K562 (cell line): Measurements from ENCODE around the gene MALRD1. TPM values are rescaled to one million over a fixed set of nuclear protein-coding genes. Genes with fewer than 3 reads are reported as not detected.

Experiments
- ATAC-seq: fragments of 200-7000 bp; cut with Tn5 transposase; 3 replicates; pipeline ENCODE4 v1.9.1; 2020; ENCODE audit warnings: moderate library complexity
- BruUV-seq: library from RNA; stranded (reverse); fragments of 400-500 nt; replicated peaks from 2 replicates; lab custom pipeline; 2021; lab: Mats Ljungman, UMichigan
- CTCF ChIA-PET: fragments of 300-600 bp; formaldehyde crosslinking; extraction: SDS; loops from one replicate; lab custom pipeline; 2021; ENCODE audit warnings: low intra/inter-chr PET ratio; lab: Yijun Ruan, JAX
- POLR2A ChIA-PET: fragments of 300-600, 350-650 bp; sonication (Branson Sonifier 250); formaldehyde crosslinking; extraction: SDS; loops from one replicate; lab custom pipeline; 2021; ENCODE audit warnings: antibody characterized with exemption, inconsistent platforms; lab: Yijun Ruan, JAX
- DNase-seq, 4 experiments: peaks; one replicate each; pipeline versions ENCODE4 v3.0.0 to v3.0.0-alpha.2; 2011 to 2018; ENCODE audit warnings: low spot score in 3 of 4, mixed read lengths in 3 of 4; ENCODE audit errors: extremely low read depth in 1 of 4
- FAIRE-seq: peaks from 2 replicates; lab custom pipeline; 2011; peaks lifted over from hg19 to GRCh38; lab: Jason Lieb, UNC
- H2AFZ ChIP-seq: 2 replicates; pipeline ENCODE4 v1.6.0; 2011; ENCODE audit warnings: low read depth, low read length, control low read depth, inconsistent platforms
- H3K27ac ChIP-seq: fragments of 200-600 bp; 3 replicates; pipeline ENCODE4 v1.8.0; 2011; ENCODE audit warnings: low read depth, mild to moderate bottlenecking, control low read depth, inconsistent platforms, low read length, moderate library complexity, mixed read lengths; ENCODE audit errors: extremely low read depth
- H3K27me3 ChIP-seq, 2 experiments: fragments of 300-600 bp in 1 of 2; 2 replicates in 1 of 2; 3 replicates in 1 of 2; pipeline versions ENCODE4 v1.6.0 to v1.8.0; 2011; ENCODE audit warnings: inconsistent platforms in 2 of 2, low read length in 2 of 2, mild to moderate bottlenecking in 1 of 2, mixed read lengths in 1 of 2, moderate library complexity in 1 of 2; ENCODE audit not compliant: control insufficient read depth in 2 of 2, insufficient read depth in 2 of 2
- H3K36me3 ChIP-seq: fragments of 300-600 bp; 3 replicates; pipeline ENCODE4 v1.8.0; 2011; ENCODE audit warnings: mild to moderate bottlenecking, low read length, inconsistent platforms; ENCODE audit not compliant: control insufficient read depth, insufficient read depth
- H3K4me1 ChIP-seq, 2 experiments: fragments of 200-600 bp in 1 of 2; replicated peaks in 1 of 2; 2 replicates in 1 of 2; 3 replicates in 1 of 2; pipeline versions ENCODE4 v1.5.1 to v1.8.0; 2011; ENCODE audit warnings: inconsistent platforms in 2 of 2, low read length in 2 of 2, mild to moderate bottlenecking in 1 of 2, mixed read lengths in 1 of 2, moderate library complexity in 1 of 2; ENCODE audit not compliant: control insufficient read depth in 2 of 2, insufficient read depth in 2 of 2
- H3K4me2 ChIP-seq: 2 replicates; pipeline ENCODE4 v1.6.1; 2011; ENCODE audit warnings: low read length, control low read depth, inconsistent platforms, mixed read lengths; ENCODE audit not compliant: insufficient read depth
- H3K4me3 ChIP-seq: fragments of 200-600 bp; sonication (generic), shearing (Covaris generic); 2 replicates; pipeline ENCODE4 v1.5.1; 2016; ENCODE audit warnings: control low read depth, inconsistent platforms
- H3K79me2 ChIP-seq: fragments of 200-600 bp; 3 replicates; pipeline ENCODE4 v1.8.0; 2011; ENCODE audit warnings: low read length, inconsistent platforms; ENCODE audit not compliant: control insufficient read depth, insufficient read depth
- H3K9ac ChIP-seq, 2 experiments: 2 replicates each; pipeline versions ENCODE4 v1.6.0 to v1.6.1; 2011; ENCODE audit warnings: low read depth in 2 of 2, low read length in 2 of 2, control low read depth in 1 of 2, inconsistent platforms in 1 of 2, mild to moderate bottlenecking in 1 of 2, mixed read lengths in 1 of 2; ENCODE audit not compliant: insufficient read depth in 1 of 2
- H3K9me1 ChIP-seq: one replicate; pipeline ENCODE4 v1.6.0; 2011; ENCODE audit warnings: inconsistent platforms, mild to moderate bottlenecking, low read length, moderate library complexity; ENCODE audit not compliant: control insufficient read depth, insufficient read depth
- H3K9me3 ChIP-seq: replicated peaks from 2 replicates; pipeline ENCODE4 v1.5.1; 2011; ENCODE audit warnings: low read depth, low read length, inconsistent platforms; ENCODE audit not compliant: control insufficient read depth, insufficient read depth
- H4K20me1 ChIP-seq: replicated peaks from 2 replicates; pipeline ENCODE4 v1.6.1; 2011; ENCODE audit warnings: low read length, inconsistent platforms, mixed read lengths; ENCODE audit not compliant: control insufficient read depth, insufficient read depth
- CREB5 ChIP-seq: fragments of 250-450 bp; sonication (Bioruptor Pico); IDR thresholded peaks from 2 replicates; pipeline ENCODE4 v1.5.0; 2020; ENCODE audit warnings: mild to moderate bottlenecking
- ETS2 ChIP-seq: IDR thresholded peaks from 2 replicates; pipeline ENCODE4 v1.6.1; 2016; ENCODE audit warnings: borderline replicate concordance, missing genetic modification characterization, mild to moderate bottlenecking, moderate library complexity, missing compliant biosample characterization; ENCODE audit not compliant: poor library complexity, severe bottlenecking
- POLR2B ChIP-seq: fragments of 450-650 bp; IDR thresholded peaks from 2 replicates; pipeline ENCODE4 v1.6.1; 2018; ENCODE audit warnings: low read depth; ENCODE audit not compliant: partially characterized antibody
- PTRF ChIP-seq: fragments of 450-650 bp; IDR thresholded peaks from 2 replicates; pipeline ENCODE4 v1.6.1; 2016; ENCODE audit warnings: mild to moderate bottlenecking, missing genetic modification characterization, missing compliant biosample characterization
- SOX6 ChIP-seq: fragments of 450-650 bp; IDR thresholded peaks from 2 replicates; pipeline ENCODE4 v1.6.1; 2014; ENCODE audit warnings: mild to moderate bottlenecking
- TGIF2 ChIP-seq: sonication (generic); formaldehyde crosslinking; IDR thresholded peaks from 2 replicates; pipeline ENCODE4 v1.8.1; 2022; ENCODE audit warnings: mild to moderate bottlenecking, missing genetic modification reagents, moderate library complexity
- U2AF2 ChIP-seq: fragments of 200-400 bp; formaldehyde crosslinking; optimal IDR thresholded peaks from 2 replicates; pipeline ENCODE3; 2017; ENCODE audit warnings: low read depth, mild to moderate bottlenecking, low read length
- ZNF174 ChIP-seq: fragments of 250-450 bp; sonication (Bioruptor Pico); IDR thresholded peaks from 2 replicates; pipeline ENCODE4 v1.4.0; 2020; ENCODE audit warnings: mild to moderate bottlenecking
- whole genome bisulfite sequencing: fragments of 100-300 bp; shearing (Covaris generic); methylation state at CpG from one replicate; pipeline ENCODE4 v1.1.6; 2016; ENCODE audit warnings: low coverage, mixed read lengths; ENCODE audit not compliant: insufficient coverage; ENCODE audit errors: missing lambda C conversion rate; 5-methylcytosine and 5-hydroxymethylcytosine counted together
- in situ Hi-C: fragments of 300-500 bp; cut with MboI; formaldehyde crosslinking; loops from 4 replicates; pipeline ENCODE4 v1.15.0; 2018; ENCODE audit warnings: inconsistent platforms, mixed read lengths
- intact Hi-C: fragments of 100-400 bp; cut with micrococcal nuclease; formaldehyde crosslinking; loops from 2 replicates; pipeline ENCODE4 v1.14.2; 2022
- polyA plus RNA-seq, 8 experiments: library from polyadenylated mRNA; depleted of rRNA in 4 of 8; stranded (reverse) in 5 of 8; unstranded in 3 of 8; fragments of >200 nt; fragmentation: Nextera tagmentation in 2 of 8; fragmentation: Illumina TruSeq in 1 of 8; extraction: Ambion mirVana in 2 of 8; extraction: Trizol in 1 of 8; gene quantifications; 2 replicates each; pipeline versions ENCODE4 v1.2.1 to v1.2.3, GENCODE V29; 2011 to 2014; ENCODE audit warnings: inconsistent platforms in 1 of 8, missing spikeins in 1 of 8
- total RNA-seq, 7 experiments: library from RNA; depleted of rRNA in 6 of 7; stranded (reverse); fragments of >200 nt in 6 of 7; fragmentation: Illumina TruSeq in 2 of 7; extraction: Trizol in 2 of 7; gene quantifications; 2 replicates each; pipeline versions ENCODE4 v1.2.1 to v1.2.3, GENCODE V29; 2011 to 2021; ENCODE audit warnings: low replicate concordance in 1 of 7
- TF ChIP-seq, protein P1 (sequence below): fragments of 250-450 bp; sonication (Bioruptor Pico); IDR thresholded peaks from 2 replicates; pipeline ENCODE4 v1.4.0; 2020; ENCODE audit warnings: mild to moderate bottlenecking
- TF ChIP-seq, protein P2 (sequence below): fragments of 250-450 bp; sonication (Bioruptor Pico); IDR thresholded peaks from 2 replicates; pipeline ENCODE4 v1.8.0; 2022; ENCODE audit warnings: inconsistent platforms
- TF ChIP-seq, protein P3 (sequence below): sonication (generic); formaldehyde crosslinking; IDR thresholded peaks from 2 replicates; pipeline ENCODE4 v1.8.1; 2023; ENCODE audit warnings: mild to moderate bottlenecking, missing genetic modification reagents

Gene MALRD1
- total and polyA plus RNA-seq, 9 of the 15 experiments (the other 6 are each of a cell fraction or from before 2014, with no cell fraction given): not detected

- TF ChIP-seq, protein P1, sequence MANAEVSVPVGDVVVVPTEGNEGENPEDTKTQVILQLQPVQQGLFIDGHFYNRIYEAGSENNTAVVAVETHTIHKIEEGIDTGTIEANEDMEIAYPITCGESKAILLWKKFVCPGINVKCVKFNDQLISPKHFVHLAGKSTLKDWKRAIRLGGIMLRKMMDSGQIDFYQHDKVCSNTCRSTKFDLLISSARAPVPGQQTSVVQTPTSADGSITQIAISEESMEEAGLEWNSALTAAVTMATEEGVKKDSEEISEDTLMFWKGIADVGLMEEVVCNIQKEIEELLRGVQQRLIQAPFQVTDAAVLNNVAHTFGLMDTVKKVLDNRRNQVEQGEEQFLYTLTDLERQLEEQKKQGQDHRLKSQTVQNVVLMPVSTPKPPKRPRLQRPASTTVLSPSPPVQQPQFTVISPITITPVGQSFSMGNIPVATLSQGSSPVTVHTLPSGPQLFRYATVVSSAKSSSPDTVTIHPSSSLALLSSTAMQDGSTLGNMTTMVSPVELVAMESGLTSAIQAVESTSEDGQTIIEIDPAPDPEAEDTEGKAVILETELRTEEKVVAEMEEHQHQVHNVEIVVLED (CRISPR knock-in tag): no peak
- TF ChIP-seq U2AF2 (no peak), ZNF174 (CRISPR knock-in tag) (no peak)
- TF ChIP-seq, all 486 proteins: peak for 0
Measured at GRCh38 chr10:19704544-19704943, 655.9 kb downstream of the MALRD1 start (continued).

DNA sequence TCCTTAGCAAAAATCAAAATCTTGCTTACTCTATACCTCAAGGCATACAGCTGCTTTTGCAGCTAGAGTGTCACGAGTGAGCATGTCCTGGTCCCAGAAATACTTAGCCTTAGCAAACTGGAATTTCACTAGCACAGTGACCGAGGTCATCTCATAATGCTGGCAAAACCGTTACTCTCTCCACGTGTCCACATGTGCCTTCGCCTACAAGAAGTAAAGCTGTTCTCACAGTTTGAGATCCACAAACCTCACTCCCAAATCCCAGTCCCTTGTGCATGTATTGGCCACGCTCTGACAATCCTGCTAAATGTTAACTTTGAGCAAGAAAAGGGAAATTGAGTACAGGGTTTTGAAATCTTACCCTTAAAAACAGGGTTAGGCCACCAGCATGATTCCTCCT is 656.6 kb downstream of the MALRD1 start:
- Histone ChIP-seq H3K4me3 (no peak overlapping the region), H3K4me2 (no peak overlapping the region), H3K9ac (no peak overlapping the region), H3K27ac (no peak overlapping the region), H3K9me1 (no peaks in the 10 kb centered on the region), H3K9me3 (no peaks in the 10 kb centered on the region), H3K79me2 (no peaks in the 10 kb centered on the region), H4K20me1 (no peaks in the 10 kb centered on the region), H3K27me3 (no peaks in the 10 kb centered on the region), H3K4me1 (no peaks in the 10 kb centered on the region), H3K36me3 (no peaks in the 10 kb centered on the region), H2AFZ (no peak overlapping the region)
- no peak for ATAC-seq
- FAIRE-seq: no peak
- 0% methylated on average over 6 of the region's 6 CpGs for WGBS
- CTCF ChIA-PET: no interaction called here
- TF ChIP-seq PTRF (tag) (no peak), CREB5 (CRISPR knock-in tag) (no peak), SOX6 (no peak), ETS2 (no peak), POLR2B (no peak), TGIF2 (CRISPR knock-in tag) (no peak)
- TF ChIP-seq, protein P2, sequence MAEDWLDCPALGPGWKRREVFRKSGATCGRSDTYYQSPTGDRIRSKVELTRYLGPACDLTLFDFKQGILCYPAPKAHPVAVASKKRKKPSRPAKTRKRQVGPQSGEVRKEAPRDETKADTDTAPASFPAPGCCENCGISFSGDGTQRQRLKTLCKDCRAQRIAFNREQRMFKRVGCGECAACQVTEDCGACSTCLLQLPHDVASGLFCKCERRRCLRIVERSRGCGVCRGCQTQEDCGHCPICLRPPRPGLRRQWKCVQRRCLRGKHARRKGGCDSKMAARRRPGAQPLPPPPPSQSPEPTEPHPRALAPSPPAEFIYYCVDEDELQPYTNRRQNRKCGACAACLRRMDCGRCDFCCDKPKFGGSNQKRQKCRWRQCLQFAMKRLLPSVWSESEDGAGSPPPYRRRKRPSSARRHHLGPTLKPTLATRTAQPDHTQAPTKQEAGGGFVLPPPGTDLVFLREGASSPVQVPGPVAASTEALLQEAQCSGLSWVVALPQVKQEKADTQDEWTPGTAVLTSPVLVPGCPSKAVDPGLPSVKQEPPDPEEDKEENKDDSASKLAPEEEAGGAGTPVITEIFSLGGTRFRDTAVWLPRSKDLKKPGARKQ: no peak
- TF ChIP-seq, protein P3, sequence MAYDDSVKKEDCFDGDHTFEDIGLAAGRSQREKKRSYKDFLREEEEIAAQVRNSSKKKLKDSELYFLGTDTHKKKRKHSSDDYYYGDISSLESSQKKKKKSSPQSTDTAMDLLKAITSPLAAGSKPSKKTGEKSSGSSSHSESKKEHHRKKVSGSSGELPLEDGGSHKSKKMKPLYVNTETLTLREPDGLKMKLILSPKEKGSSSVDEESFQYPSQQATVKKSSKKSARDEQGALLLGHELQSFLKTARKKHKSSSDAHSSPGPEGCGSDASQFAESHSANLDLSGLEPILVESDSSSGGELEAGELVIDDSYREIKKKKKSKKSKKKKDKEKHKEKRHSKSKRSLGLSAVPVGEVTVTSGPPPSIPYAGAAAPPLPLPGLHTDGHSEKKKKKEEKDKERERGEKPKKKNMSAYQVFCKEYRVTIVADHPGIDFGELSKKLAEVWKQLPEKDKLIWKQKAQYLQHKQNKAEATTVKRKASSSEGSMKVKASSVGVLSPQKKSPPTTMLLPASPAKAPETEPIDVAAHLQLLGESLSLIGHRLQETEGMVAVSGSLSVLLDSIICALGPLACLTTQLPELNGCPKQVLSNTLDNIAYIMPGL (CRISPR knock-in tag): no peak
- BruUV-seq: no TSS peak
- POLR2A ChIA-PET: no interaction called here
- in situ Hi-C loops: no loop called here
- DNase-seq: no peak
- intact Hi-C loops: no loop called here
